Neural progenitor cell (in vitro differentiated cells): ENCODE results near the gene CDH18.

Experiments
- CTCF ChIP-seq: fragments of 200-600 bp; sonication (generic); IDR thresholded peaks from 2 replicates; pipeline ENCODE4 v1.5.1; 2017; ENCODE audit warnings: antibody characterized with exemption, mild to moderate bottlenecking
- EZH2 ChIP-seq: fragments of 200-600 bp; sonication (generic); IDR thresholded peaks from 2 replicates; pipeline ENCODE4 v1.6.1; 2017; ENCODE audit warnings: antibody characterized with exemption, mild to moderate bottlenecking, moderate library complexity

GRCh38 chr5:19676895-19677294, 311.1 kb downstream of the CDH18 start:
- no peak for TF ChIP-seq CTCF
- no peak for TF ChIP-seq EZH2
